Measurements from ENCODE around the gene TATDN3.
A peak's percentile ranks its signal among the peaks of the same experiment; 100 is the strongest.
"Not testable (repeated sequence)": the region's sequence is repeated elsewhere in the genome, so short reads cannot be mapped to it uniquely, and the experiment has no call there.

TATDN3 gene

GRCh38 chr1:212828395-212828794 lies 36.7 kb downstream of the TATDN3 start:
- no peak for DNase-seq

- DNase-seq: not testable (repeated sequence)
Measured at GRCh38 chr1:212833211-212834207, 41.8 kb downstream of the TATDN3 start.

GRCh38 chr1:212838145-212838544 lies 46.5 kb downstream of the TATDN3 start:
- no peak for DNase-seq

DNA sequence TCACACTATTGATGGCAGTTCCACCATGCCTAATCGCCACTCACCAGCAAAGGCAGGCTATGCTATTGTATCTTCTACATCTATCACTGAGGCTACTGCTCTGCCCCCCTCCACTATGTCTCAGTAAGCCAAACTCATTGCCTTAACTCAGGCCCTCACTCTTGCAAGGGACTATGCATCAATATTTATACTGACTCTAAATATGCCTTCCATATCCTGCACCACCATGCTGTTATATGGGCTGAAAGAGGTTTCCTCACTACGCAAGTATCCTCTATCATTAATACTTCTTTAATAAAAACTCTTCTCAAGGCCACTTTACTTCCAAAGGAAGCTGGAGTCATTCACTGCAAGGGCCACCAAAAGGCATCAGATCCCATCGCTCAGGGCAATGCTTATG lies 52.8 kb downstream of the TATDN3 start:
- DNase-seq: not testable (repeated sequence)

GRCh38 chr1:212847549-212847948 lies 55.9 kb downstream of the TATDN3 start, which contains the start of gene SPATA45:
Gene SPATA45, minus strand, starts transcription at chr1:212847649. Its CDS starts 11,500 bp downstream, at chr1:212836149.
- no peak for DNase-seq

DNA sequence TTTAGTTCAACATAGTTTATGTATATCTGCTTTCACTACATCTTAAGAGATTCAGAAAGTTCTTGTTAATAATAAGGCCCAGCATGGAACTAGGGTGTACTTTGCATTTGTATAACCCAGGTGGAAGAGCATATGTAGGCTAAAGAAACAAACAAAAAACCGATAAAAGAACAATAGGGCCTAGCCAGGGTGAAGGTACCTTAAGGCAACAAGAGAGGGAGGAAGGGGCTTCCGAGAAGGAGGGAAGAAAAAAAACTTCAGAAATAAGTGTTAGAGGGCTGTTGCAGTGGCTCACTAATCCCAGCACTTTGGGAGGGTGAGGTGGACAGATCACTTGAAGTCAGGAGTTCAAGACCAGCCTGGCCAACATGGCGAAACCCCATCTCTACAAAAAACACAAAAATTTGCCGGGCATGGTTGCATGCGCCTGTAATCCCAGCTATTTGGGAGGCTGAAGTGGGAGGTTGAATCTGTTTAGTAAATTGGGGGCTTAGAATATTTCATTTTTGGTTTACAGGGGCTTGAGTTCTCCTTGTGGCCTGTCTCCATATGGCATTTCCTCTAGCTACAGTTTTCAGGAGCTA lies 60.5 kb downstream of the TATDN3 start:
- DNase-seq: no peak

DNA sequence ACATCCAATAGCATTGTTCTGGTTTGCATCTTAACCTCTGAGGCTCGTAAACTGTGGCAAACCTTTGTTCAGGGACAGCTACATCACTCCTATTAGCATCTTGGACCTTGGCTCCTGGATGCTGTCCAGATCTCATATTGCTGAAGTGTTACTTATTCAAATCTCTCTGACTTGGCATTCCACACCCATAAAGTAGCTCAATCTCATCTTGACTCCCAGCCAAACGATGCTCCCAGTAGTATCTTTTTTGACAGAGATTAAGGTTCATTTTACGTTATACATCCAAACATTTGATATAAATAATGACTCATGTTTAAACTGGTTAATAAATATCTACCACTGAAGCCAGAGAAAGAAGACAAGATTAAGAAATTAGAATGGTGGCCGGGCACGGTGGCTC lies 62.0 kb downstream of the TATDN3 start:
- DNase-seq: no peak

DNA sequence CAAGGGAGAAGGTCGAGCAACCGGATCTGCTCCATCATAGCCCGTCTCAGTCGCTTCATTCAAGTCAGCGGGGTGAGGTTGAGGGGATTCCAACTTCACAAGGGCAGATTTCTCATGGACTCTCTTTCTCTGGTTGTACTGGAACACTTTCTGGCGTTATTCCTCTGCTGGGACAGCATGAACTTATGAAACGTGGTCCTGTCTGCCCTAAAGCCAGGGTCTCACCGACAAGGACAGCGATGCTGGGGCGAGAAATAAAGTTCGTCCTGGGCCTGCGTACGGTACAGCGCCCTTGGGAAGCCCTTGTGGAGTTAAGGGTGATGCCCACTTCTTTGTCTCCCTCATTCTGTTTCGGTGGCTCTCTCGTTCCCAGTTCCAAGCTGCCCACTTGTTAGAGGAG lies 65.1 kb downstream of the TATDN3 start:
- DNase-seq: no peak

DNA sequence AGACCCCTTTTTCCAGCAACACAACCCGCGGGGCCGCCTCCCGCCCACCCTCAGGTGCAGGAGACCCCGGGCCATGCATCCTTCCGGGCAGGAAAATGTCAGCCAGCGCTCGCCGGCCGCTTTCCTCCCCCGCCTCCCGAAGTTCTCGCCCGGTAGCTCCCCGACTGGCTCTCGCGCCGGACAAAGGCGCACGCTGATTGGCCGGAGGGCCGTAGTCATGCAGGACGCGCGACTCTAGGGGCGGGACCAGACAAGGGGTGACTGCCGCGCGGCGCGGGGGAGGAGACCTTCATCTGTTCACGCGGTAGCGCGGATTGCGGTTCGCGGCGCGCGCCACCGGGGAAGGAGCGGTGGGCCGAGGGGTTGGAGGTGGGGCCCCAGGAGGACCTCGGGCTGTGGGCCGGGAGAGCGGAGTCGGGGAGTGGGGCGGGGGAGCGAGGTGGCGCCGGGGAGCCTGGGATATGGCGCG lies 66.3 kb downstream of the TATDN3 start, which contains the start of gene FLVCR1:
Gene FLVCR1 (plus strand): TSS at position 284 of the 469 bp plus-strand sequence. CDS start 178 bp downstream, at position 462.
- DNase-seq: peak; percentile 95

DNA sequence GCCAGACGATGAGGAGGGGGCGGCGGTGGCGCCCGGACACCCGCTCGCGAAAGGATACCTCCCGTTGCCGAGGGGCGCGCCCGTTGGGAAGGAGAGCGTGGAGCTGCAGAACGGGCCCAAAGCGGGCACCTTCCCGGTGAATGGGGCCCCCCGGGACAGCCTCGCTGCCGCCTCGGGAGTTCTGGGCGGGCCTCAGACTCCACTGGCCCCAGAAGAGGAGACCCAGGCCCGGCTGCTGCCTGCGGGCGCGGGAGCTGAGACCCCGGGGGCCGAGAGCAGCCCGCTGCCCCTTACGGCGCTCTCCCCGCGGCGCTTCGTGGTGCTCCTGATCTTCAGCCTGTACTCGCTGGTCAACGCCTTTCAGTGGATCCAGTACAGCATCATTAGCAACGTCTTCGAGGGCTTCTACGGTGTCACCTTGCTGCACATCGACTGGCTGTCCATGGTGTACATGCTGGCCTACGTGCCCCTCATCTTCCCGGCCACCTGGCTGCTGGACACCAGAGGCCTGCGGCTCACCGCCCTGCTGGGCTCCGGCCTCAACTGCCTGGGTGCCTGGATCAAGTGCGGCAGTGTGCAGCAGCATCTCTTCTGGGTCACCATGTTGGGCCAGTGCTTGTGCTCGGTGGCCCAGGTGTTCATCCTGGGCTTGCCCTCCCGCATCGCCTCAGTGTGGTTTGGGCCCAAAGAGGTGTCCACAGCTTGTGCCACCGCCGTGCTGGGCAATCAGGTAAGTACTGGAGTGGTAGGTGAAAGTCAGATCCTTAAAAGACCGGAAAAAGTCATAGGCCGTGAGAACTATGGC lies 67.0 kb downstream of the TATDN3 start:
- peak; percentile 10 for DNase-seq

- peak; percentile 9 for DNase-seq
Measured at GRCh38 chr1:212860713-212861581, 69.3 kb downstream of the TATDN3 start.

GRCh38 chr1:212862111-212862690 lies 70.5 kb downstream of the TATDN3 start:
- DNase-seq: no peak

- not testable (repeated sequence) for DNase-seq
Measured at GRCh38 chr1:212863345-212863744, 71.7 kb downstream of the TATDN3 start.

- no peak for DNase-seq
Measured at GRCh38 chr1:212864201-212864600, 72.5 kb downstream of the TATDN3 start.

Data from fibroblast of skin of abdomen (primary cell).